GM12878 (cell line): ENCODE results near the gene SHROOM4. TPM values are rescaled to one million over a fixed set of nuclear protein-coding genes. Genes with fewer than 3 reads are reported as not detected.

ENCODE experiments used
- ATAC-seq: fragments of 200-7000 bp; cut with Tn5 transposase; 3 replicates; pipeline ENCODE4 v1.9.1; 2020; ENCODE audit warnings: mild to moderate bottlenecking, moderate library complexity
- BruUV-seq: library from RNA; stranded (reverse); fragments of 400-500 nt; replicated peaks from 2 replicates; lab custom pipeline; 2021; lab: Mats Ljungman, UMichigan
- CTCF ChIA-PET: fragments of 300-600 bp; sonication (Branson Sonifier 250); formaldehyde crosslinking; extraction: SDS; loops from one replicate; lab custom pipeline; 2021; ENCODE audit warnings: inconsistent platforms; lab: Yijun Ruan, JAX
- POLR2A ChIA-PET: fragments of 350-600 bp; formaldehyde crosslinking; extraction: SDS; loops from one replicate; lab custom pipeline; 2021; ENCODE audit warnings: inconsistent platforms; lab: Charles Lee
- RAD21 ChIA-PET: fragments of 300-600 bp; sonication (Branson Sonifier 250); formaldehyde crosslinking; loops from one replicate; lab custom pipeline; 2023; ENCODE audit warnings: antibody characterized with exemption; ENCODE audit not compliant: unreplicated experiment; lab: Charles Lee
- SMC1A ChIA-PET: fragments of 300-600 bp; sonication (Branson Sonifier 250); formaldehyde crosslinking; loops from one replicate; lab custom pipeline; 2023; ENCODE audit not compliant: unreplicated experiment, uncharacterized antibody; lab: Charles Lee
- DNase-seq: peaks from one replicate; pipeline ENCODE4 v3.0.0-alpha.2; 2011; ENCODE audit warnings: low read depth, low spot score
- FAIRE-seq: peaks from 3 replicates; lab custom pipeline; 2011; peaks lifted over from hg19 to GRCh38; lab: Jason Lieb, UNC
- H2AFZ ChIP-seq: 2 replicates; pipeline ENCODE4 v1.6.0; 2011; ENCODE audit warnings: low read depth, low read length, control low read depth; ENCODE audit not compliant: control insufficient read depth
- H3K27ac ChIP-seq: 2 replicates; pipeline ENCODE4 v1.5.1; 2011; ENCODE audit warnings: control low read depth; ENCODE audit not compliant: control insufficient read depth, insufficient read depth
- H3K27me3 ChIP-seq, 2 experiments: replicated peaks in 1 of 2; 2 replicates each; pipeline versions ENCODE4 v1.6.0 to v1.6.1; 2011; ENCODE audit warnings: low read length in 1 of 2; ENCODE audit not compliant: control insufficient read depth in 2 of 2, insufficient read depth in 2 of 2
- H3K36me3 ChIP-seq, 2 experiments: 2 replicates each; pipeline ENCODE4 v1.5.1; 2011; ENCODE audit warnings: low read length in 1 of 2; ENCODE audit not compliant: control insufficient read depth in 2 of 2, insufficient read depth in 2 of 2
- H3K4me1 ChIP-seq: 2 replicates; pipeline ENCODE4 v1.6.1; 2011; ENCODE audit warnings: mild to moderate bottlenecking, low read length, moderate library complexity, mixed read lengths; ENCODE audit not compliant: control insufficient read depth, insufficient read depth
- H3K4me2 ChIP-seq: 2 replicates; pipeline ENCODE4 v1.6.0; 2011; ENCODE audit warnings: control low read depth; ENCODE audit not compliant: control insufficient read depth, insufficient read depth
- H3K4me3 ChIP-seq: fragments of 200-600 bp; sonication (generic); 2 replicates; pipeline ENCODE4 v1.5.1; 2016
- H3K79me2 ChIP-seq: 2 replicates; pipeline ENCODE4 v1.6.0; 2011; ENCODE audit warnings: low read length; ENCODE audit not compliant: control insufficient read depth, insufficient read depth
- H3K9ac ChIP-seq: 2 replicates; pipeline ENCODE4 v1.8.0; 2011; ENCODE audit warnings: low read length, control low read depth, mixed read lengths; ENCODE audit not compliant: control insufficient read depth, insufficient read depth
- H3K9me3 ChIP-seq: replicated peaks from 3 replicates; pipeline ENCODE4 v1.5.1; 2011; ENCODE audit warnings: mild to moderate bottlenecking, low read length; ENCODE audit not compliant: control insufficient read depth, insufficient read depth
- H4K20me1 ChIP-seq: 2 replicates; pipeline ENCODE4 v1.6.0; 2011; ENCODE audit not compliant: control insufficient read depth, insufficient read depth
- BCLAF1 ChIP-seq: fragments of 450-650 bp; IDR thresholded peaks from 2 replicates; pipeline ENCODE4 v1.6.1; 2017; ENCODE audit warnings: antibody characterized with exemption, mild to moderate bottlenecking, moderate library complexity
- E2F8 ChIP-seq: fragments of 450-650 bp; IDR thresholded peaks from 2 replicates; pipeline ENCODE4 v1.6.1; 2018; ENCODE audit warnings: mild to moderate bottlenecking, low read depth, moderate library complexity; ENCODE audit not compliant: partially characterized antibody
- FOXK2 ChIP-seq: fragments of 450-650 bp; IDR thresholded peaks from 2 replicates; pipeline ENCODE4 v1.6.1; 2017; ENCODE audit warnings: mild to moderate bottlenecking, moderate library complexity
- KLF5 ChIP-seq: fragments of 450-650 bp; IDR thresholded peaks from 2 replicates; pipeline ENCODE4 v1.6.1; 2014; ENCODE audit warnings: mild to moderate bottlenecking; ENCODE audit not compliant: partially characterized antibody
- PBX3 ChIP-seq: IDR thresholded peaks from 2 replicates; pipeline ENCODE4 v1.6.1; 2011; ENCODE audit warnings: mild to moderate bottlenecking, low read depth, low read length, moderate library complexity; ENCODE audit not compliant: insufficient replicate concordance
- RAD51 ChIP-seq: fragments of 450-650 bp; IDR thresholded peaks from 2 replicates; pipeline ENCODE4 v1.6.1; 2016; ENCODE audit warnings: moderate library complexity, mild to moderate bottlenecking, inconsistent platforms
- RUNX3 ChIP-seq: IDR thresholded peaks from 2 replicates; pipeline ENCODE4 v1.6.1; 2012; ENCODE audit warnings: low read length, inconsistent platforms
- SUZ12 ChIP-seq: fragments of 200-600 bp; sonication (generic); IDR thresholded peaks from one replicate; pipeline ENCODE4 v1.6.1; 2018; ENCODE audit warnings: antibody characterized with exemption, mild to moderate bottlenecking; ENCODE audit not compliant: unreplicated experiment
- TCF3 ChIP-seq: IDR thresholded peaks from 2 replicates; pipeline ENCODE4 v1.6.1; 2012; ENCODE audit warnings: low read depth, mild to moderate bottlenecking, low read length, borderline replicate concordance; ENCODE audit not compliant: insufficient read depth
- ZBTB11 ChIP-seq: fragments of 450-650 bp; formaldehyde crosslinking; IDR thresholded peaks from 2 replicates; pipeline ENCODE4 v1.5.0; 2022; ENCODE audit warnings: mild to moderate bottlenecking, missing genetic modification characterization
- ZNF217 ChIP-seq: fragments of 450-650 bp; IDR thresholded peaks from 2 replicates; pipeline ENCODE4 v1.6.1; 2017; ENCODE audit warnings: antibody characterized with exemption, mild to moderate bottlenecking
- WGBS: methylation state at CpG from one replicate; pipeline ENCODE4 v1.1.6; 2016; ENCODE audit warnings: low lambda C conversion rate; ENCODE audit not compliant: insufficient replicate concordance, insufficient coverage; ENCODE audit errors: missing lambda C conversion rate; 5-methylcytosine and 5-hydroxymethylcytosine counted together
- in situ Hi-C: fragments of 300-500 bp; cut with MboI; formaldehyde crosslinking; loops from 9 replicates; pipeline ENCODE4 v1.14.3; 2018; ENCODE audit warnings: mixed read lengths
- intact Hi-C: fragments of 100-400 bp; cut with micrococcal nuclease; formaldehyde crosslinking; loops from one replicate; pipeline ENCODE4 v1.14.2; 2022; ENCODE audit not compliant: unreplicated experiment
- polyA plus RNA-seq, 11 experiments: library from polyadenylated mRNA; depleted of rRNA in 4 of 11; unstranded in 6 of 11; stranded (reverse) in 5 of 11; fragments of >200 nt; fragmentation: Nextera tagmentation in 4 of 11; fragmentation: Illumina TruSeq in 1 of 11; extraction: Ambion mirVana in 4 of 11; extraction: Trizol in 1 of 11; gene quantifications; 1 replicate in 1 of 11; 2 replicates in 10 of 11; pipeline versions ENCODE4 v1.2.1 to v1.2.3, GENCODE V29; 2011 to 2016; ENCODE audit warnings: inconsistent platforms in 2 of 11, missing spikeins in 2 of 11, low read depth in 1 of 11
- total RNA-seq, 4 experiments: library from RNA; depleted of rRNA in 3 of 4; stranded (reverse); fragments of >200 nt in 3 of 4; fragmentation: Illumina TruSeq in 1 of 4; extraction: Trizol in 1 of 4; gene quantifications; 2 replicates each; pipeline versions ENCODE4 v1.2.1 to v1.2.3, GENCODE V29; 2013 to 2021

The SHROOM4 gene
- total and polyA plus RNA-seq, 10 of the 15 experiments (the other 5 are each of a cell fraction or from before 2014, with no cell fraction given), result 0.01 to 0.03 TPM; not detected in 8

GRCh38 chrX:50813843-50814661 lies at the start of gene SHROOM4 (continued):
- TF ChIP-seq ZBTB11 (CRISPR knock-in tag) (no peak), ZNF217 (no peak), E2F8 (no peak)

GRCh38 chrX:50863471-50863870 lies 49.5 kb upstream of the SHROOM4 start:
- no peak overlapping the region for H3K27ac ChIP-seq
- H3K9me3 ChIP-seq, result no peaks in the 10 kb centered on the region
- no peaks in the 10 kb centered on the region for H3K27me3 ChIP-seq
- POLR2A ChIA-PET, result no interaction called here
- H3K4me3 ChIP-seq, result no peak overlapping the region
- RAD21 ChIA-PET, result no interaction called here
- ATAC-seq, result no peak
- no peak overlapping the region for H3K9ac ChIP-seq
- H3K36me3 ChIP-seq, result no peaks in the 10 kb centered on the region
- intact Hi-C loops (no loop called here), in situ Hi-C loops (no loop called here)
- SMC1A ChIA-PET, result no interaction called here
- no peak overlapping the region for H3K4me2 ChIP-seq
- no TSS peak for BruUV-seq
- no peak for DNase-seq
- no peaks in the 10 kb centered on the region for H3K79me2 ChIP-seq
- CTCF ChIA-PET, result no interaction called here
- no peak for FAIRE-seq
- WGBS, result 35% methylated on average over 1 of the region's 1 CpG
- H2AFZ ChIP-seq, result no peak overlapping the region
- no peaks in the 10 kb centered on the region for H3K4me1 ChIP-seq
- H4K20me1 ChIP-seq, result no peaks in the 10 kb centered on the region
- TF ChIP-seq PBX3 (no peak), SUZ12 (no peak), FOXK2 (no peak), RUNX3 (no peak), RAD51 (no peak), KLF5 (no peak), BCLAF1 (no peak), TCF3 (no peak)
